LNCaP clone FGC (cell line): Measurements from ENCODE around the gene S1PR1.

Experiments
- DNase-seq: peaks from one replicate; pipeline ENCODE4 v3.0.0-alpha.2; 2011; ENCODE audit warnings: low read depth
- H3K4me3 ChIP-seq: 2 replicates; pipeline ENCODE4 v1.5.1; 2011; ENCODE audit warnings: mild to moderate bottlenecking, low read depth, low read length, control low read depth
- TF ChIP-seq, protein P1 (sequence below): IDR thresholded peaks from 2 replicates; pipeline ENCODE4 v1.5.1; 2012; ENCODE audit warnings: mild to moderate bottlenecking; ENCODE audit not compliant: control insufficient read depth, insufficient read depth; ENCODE audit errors: extremely low read depth

Gene S1PR1

DNA sequence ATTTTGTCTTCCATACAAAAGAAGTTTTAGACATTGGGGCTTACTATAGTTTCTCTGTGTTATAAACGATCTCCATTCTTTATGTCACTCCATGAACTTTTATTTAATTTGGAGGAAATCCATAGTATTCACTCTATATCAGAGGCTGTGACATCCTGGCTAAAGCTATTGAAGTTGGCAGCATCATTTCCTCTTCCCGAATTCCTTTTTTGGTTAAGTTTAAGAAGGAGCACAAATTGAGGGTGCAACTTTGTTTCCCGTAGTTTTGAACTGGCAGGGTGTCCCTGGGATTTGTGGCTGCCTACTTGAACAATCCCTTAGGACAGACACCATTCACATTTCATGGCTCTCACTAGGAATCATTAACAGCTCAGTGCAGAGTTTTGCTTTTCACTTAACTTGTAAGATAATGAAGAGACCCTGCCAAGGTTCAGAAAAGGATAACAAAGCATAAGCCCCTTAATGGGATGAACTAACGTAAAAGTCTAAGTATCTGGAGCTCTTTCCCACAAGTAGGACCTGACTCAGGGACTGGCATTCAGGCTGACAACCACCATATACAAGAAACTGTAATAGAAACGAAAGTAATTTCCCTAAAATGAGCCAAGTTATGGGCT is 13.9 kb downstream of the S1PR1 start:
- DNase-seq = no peak
- TF ChIP-seq, protein P1, sequence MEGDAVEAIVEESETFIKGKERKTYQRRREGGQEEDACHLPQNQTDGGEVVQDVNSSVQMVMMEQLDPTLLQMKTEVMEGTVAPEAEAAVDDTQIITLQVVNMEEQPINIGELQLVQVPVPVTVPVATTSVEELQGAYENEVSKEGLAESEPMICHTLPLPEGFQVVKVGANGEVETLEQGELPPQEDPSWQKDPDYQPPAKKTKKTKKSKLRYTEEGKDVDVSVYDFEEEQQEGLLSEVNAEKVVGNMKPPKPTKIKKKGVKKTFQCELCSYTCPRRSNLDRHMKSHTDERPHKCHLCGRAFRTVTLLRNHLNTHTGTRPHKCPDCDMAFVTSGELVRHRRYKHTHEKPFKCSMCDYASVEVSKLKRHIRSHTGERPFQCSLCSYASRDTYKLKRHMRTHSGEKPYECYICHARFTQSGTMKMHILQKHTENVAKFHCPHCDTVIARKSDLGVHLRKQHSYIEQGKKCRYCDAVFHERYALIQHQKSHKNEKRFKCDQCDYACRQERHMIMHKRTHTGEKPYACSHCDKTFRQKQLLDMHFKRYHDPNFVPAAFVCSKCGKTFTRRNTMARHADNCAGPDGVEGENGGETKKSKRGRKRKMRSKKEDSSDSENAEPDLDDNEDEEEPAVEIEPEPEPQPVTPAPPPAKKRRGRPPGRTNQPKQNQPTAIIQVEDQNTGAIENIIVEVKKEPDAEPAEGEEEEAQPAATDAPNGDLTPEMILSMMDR = no peak
- no peak overlapping the region for H3K4me3 ChIP-seq

DNA sequence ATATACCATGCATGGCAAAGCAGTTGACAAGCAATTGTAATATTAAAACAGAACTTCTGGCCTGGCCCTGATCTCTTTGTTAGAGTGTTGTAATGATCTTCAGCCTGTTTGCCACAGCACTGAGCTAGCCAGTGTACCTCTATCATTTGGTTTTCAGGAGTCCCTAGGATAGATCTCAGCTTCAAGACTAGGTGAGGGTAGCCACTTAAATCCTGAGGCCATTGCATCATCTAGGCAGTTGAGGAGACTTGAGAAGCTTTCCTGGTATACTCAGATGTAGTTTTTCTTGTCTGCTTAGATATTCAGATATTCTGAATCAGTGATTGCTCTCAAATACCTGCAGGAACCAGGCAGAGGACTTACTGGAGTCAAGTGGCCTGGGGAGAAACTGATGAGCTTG is 14.7 kb downstream of the S1PR1 start:
- no peak for DNase-seq
- TF ChIP-seq, protein P1 = no peak
- H3K4me3 ChIP-seq = no peak overlapping the region

DNA sequence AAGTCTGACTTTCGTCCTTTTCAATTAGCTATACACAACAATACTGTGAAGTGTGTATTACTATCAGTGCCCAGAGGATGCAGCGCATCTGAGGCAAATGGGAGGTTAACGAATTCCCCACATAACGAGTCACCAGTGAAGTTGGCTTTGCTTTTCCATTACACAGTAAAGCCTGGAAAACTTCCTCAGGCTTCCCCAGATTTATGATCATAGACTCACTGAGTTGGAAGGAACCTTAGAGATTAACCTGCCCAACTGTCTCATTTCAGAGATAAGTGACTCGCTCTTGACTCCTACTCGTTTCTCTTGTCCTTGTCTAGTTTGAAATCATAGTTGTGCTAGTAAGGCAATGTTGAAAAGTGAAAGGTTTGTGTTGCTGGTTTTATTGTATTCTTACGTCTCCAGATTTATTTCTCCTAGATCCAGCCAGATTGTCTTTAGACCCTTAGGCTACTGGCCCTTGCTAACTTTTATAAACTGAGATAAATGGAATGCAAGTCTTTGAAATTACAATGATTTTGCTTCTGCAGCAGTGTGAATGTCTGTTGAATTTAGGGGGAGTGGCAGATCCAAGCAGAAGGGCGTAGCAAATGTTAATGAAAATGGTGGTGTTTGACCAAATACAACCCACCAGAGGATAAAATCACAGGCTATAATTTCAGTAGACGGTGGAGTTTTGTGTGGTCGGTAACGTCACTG is 17.3 kb downstream of the S1PR1 start:
- H3K4me3 ChIP-seq = no peak overlapping the region
- TF ChIP-seq, protein P1 = no peak
- DNase-seq = no peak

DNA sequence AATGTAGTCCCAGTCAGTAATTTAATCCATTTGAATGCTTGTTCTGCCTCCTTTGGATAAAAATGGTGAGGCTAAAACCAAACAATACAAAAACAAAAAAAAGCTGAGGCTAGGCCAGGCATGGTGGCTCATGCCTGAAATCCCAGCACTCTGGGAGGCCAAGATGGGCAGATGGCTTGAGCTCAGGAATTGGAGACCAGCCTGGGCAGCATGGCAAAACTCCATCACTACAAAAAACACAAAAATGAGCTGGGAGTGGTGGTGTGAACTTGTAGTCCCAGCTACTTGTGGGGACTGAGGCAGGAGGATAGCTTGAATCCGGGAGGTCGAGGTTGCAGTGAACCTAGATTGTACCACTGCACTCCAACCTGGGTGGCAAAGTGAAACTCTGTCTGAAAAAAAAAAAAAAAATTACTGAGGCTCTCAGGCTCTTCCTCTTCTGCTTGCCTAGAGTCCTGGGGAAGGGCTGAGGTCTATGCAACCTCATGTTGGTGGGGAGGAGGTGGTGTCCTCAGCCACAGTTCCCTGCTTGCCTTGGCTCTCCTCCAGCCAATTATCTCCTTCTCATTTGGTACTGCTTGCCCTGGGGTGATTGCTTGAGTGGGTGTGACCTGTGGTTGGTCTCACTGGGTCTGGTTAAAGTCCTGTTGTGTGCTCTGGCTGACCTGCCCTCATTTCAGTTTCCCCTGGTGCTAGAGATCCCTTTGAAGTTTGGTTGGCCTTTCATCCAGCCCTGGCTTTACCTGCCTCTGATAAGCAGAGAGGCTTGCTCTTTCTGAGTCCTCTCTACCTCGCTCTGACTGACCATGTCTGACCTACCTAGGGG is 20.9 kb downstream of the S1PR1 start:
- TF ChIP-seq, protein P1 = no peak
- DNase-seq = no peak
- H3K4me3 ChIP-seq = no peak overlapping the region

DNA sequence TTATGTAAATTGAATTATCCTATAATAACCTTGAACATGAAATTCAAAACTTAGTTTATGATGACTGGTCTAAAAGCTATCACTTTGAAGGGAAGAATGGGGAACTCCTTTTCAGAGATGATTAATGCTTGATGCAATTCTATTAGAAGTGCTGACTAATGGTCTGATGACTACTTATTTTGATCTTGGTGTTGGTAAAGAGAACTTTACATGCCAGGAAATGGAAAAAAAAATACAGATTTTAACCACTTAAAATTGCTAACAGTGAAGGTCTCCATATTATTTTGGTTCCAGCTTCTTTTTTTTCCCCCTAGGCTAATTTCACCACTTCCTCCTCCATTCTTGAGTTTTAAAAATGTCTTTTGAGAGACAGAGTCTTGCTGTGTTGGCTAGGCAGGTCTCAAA is 22.9 kb downstream of the S1PR1 start:
- H3K4me3 ChIP-seq = no peak overlapping the region
- TF ChIP-seq, protein P1 = no peak
- DNase-seq = no peak

DNA sequence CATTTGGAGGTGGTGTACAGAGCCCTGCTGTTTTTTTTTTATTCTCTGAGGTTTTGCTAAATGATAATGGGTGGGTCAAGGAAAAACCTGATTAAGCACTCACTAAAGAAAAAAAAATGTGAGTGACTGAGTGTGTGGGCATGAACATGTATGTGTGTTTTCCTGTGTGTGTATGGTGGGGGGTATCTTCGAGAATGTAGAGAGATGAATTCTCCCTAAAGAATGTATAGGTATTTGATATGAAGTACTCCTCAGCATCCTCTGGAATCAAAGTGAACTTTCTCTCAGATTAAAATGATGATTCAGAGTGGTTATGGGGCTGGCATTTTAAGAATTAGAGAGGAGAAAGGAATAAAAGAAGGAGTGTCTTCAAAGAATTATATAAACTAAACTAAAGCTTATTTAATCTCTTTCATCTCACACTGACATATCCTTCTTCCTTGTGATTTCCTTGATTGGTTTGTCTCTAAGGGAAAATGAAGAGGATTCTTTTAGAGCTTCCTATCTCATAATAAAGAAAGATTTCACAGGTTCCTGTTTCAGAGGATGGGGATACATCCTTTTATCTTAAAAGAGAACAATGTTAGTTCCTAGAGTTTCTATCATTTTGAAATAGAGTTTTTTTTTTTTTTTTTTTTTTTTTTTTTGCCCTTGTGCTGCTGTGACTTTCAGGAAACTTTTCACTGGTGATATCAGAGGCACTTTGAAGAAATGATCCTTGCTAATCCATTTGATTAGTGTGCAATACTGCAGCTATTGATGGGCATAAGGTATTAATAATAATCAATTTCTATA is 23.9 kb downstream of the S1PR1 start:
- TF ChIP-seq, protein P1 = no peak
- no peak for DNase-seq
- H3K4me3 ChIP-seq = no peak overlapping the region
